SK-N-SH treated with all-trans-retinoic acid at 6 μM for 48 hours (cell line): ENCODE results near the gene NUP155.

Source experiments
- ARNTL ChIP-seq: fragments of 450-650 bp; formaldehyde crosslinking; IDR thresholded peaks from 2 replicates; pipeline ENCODE4 v1.5.0; 2020; ENCODE audit warnings: low read depth, mild to moderate bottlenecking, moderate library complexity, borderline replicate concordance
- BACH2 ChIP-seq: fragments of 250-450 bp; sonication (Bioruptor Pico); IDR thresholded peaks from 2 replicates; pipeline ENCODE4 v1.9.0; 2021; ENCODE audit warnings: mild to moderate bottlenecking, borderline replicate concordance
- CREB5 ChIP-seq: fragments of 250-450 bp; sonication (Bioruptor Pico); IDR thresholded peaks from 2 replicates; pipeline ENCODE4 v1.5.1; 2020; ENCODE audit warnings: low read depth, mild to moderate bottlenecking, moderate library complexity
- PPARA ChIP-seq: fragments of 250-450 bp; sonication (Bioruptor Pico); IDR thresholded peaks from 2 replicates; pipeline ENCODE4 v1.5.0; 2020; ENCODE audit warnings: mild to moderate bottlenecking, borderline replicate concordance
- RARB ChIP-seq: fragments of 250-450 bp; sonication (Bioruptor Pico); IDR thresholded peaks from 2 replicates; pipeline ENCODE4 v1.8.0; 2021; ENCODE audit warnings: mild to moderate bottlenecking, moderate library complexity
- ZC3H10 ChIP-seq: fragments of 250-450 bp; sonication (Bioruptor Pico); IDR thresholded peaks from 2 replicates; pipeline ENCODE4 v1.5.1; 2021; ENCODE audit warnings: mild to moderate bottlenecking, moderate library complexity
- ZFP3 ChIP-seq: fragments of 250-450 bp; sonication (Bioruptor Pico); IDR thresholded peaks from 2 replicates; pipeline ENCODE4 v1.5.0; 2020; ENCODE audit warnings: mild to moderate bottlenecking, moderate library complexity
- ZNF565 ChIP-seq: fragments of 450-650 bp; formaldehyde crosslinking; conservative IDR thresholded peaks from 2 replicates; pipeline ENCODE4 v1.5.0; 2020; ENCODE audit warnings: low read depth, mild to moderate bottlenecking, moderate library complexity

- TF ChIP-seq ARNTL (CRISPR knock-in tag): no peak
- no peak for TF ChIP-seq RARB (CRISPR knock-in tag)
- no peak for TF ChIP-seq ZC3H10
- no peak for TF ChIP-seq ZNF565
- no peak for TF ChIP-seq ZFP3 (CRISPR knock-in tag)
- TF ChIP-seq PPARA (CRISPR knock-in tag): no peak
- no peak for TF ChIP-seq CREB5 (CRISPR knock-in tag)
- TF ChIP-seq BACH2 (CRISPR knock-in tag): no peak
Observed at GRCh38 chr5:37272511-37272910, 98.4 kb downstream of the NUP155 start.
